ENCODE results near the gene MAP4.

The MAP4 gene

DNA sequence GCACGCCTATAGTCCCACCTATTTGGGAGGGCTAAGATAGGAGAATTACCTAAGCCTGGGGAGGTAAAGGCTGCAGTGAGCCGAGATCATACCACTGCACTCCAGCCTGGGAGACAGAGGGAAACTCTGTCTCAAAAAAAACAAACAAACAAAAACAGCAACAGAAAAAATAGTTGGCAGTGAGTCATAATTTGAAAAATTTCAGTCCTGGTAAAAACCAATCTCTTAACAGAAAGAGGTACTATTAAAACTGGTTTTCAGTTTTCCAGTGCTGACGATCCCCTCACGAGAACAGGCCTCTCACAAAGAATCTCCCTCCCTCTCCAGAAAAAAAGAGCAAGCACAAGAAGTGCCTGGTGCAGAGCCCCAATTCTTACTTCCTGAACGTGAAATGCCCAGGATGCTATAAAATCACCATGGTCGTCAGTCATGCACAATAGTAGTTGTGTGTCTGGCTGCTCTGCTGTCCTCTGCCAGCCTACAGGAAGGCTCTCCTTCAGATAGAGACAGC is 22.8 kb upstream of the MAP4 start:
- TF ChIP-seq SPI1 (IDR thresholded peaks at IDR 0.05; ENCODE audit: low read depth, low read length) (no peak), POLR2A (IDR thresholded peaks at IDR 0.05; ENCODE audit: low read depth, low read length) (no peak), TAF1 (IDR thresholded peaks at IDR 0.05; ENCODE audit: low read depth, low read length) (no peak), POLR2AphosphoS5 (IDR thresholded peaks at IDR 0.05; ENCODE audit: low read depth, low read length) (no peak), POU2F2 (IDR thresholded peaks at IDR 0.05; ENCODE audit: low read depth, low read length) (no peak), PAX5 (IDR thresholded peaks at IDR 0.05; ENCODE audit: insufficient read depth, low read length, severe bottlenecking) (no peak)
- DNase-seq (ENCODE audit: insufficient read length, low spot score) = no peak
- FAIRE-seq = no peak

DNA sequence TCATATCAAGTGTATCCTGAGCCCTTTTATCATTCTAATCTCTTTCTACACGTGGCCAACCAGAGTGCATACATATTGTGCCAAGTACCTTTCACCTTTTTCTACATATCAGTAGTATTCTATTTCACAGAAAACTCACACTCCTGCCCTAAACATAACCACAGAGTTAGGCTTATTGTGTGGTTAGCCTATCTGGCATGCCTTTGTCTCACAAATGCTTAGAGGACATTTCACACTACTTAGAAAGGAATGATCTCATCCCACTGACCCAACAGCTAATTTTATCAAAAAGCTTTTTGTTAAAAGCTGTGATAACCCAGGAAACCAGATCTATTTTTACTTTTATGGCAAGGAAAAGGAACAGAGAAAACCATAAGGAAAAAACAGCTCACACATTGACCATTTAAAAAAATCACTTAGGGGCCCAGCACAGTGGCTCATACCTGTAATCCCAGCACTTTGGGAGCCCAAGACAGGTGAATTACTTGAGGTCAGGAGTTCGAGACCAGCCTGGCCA is 17.8 kb upstream of the MAP4 start:
- FAIRE-seq (no peak), DNase-seq (ENCODE audit: insufficient read length, low spot score) (no peak)
- TF ChIP-seq PAX5 (IDR thresholded peaks at IDR 0.05; ENCODE audit: insufficient read depth, low read length, severe bottlenecking) (no peak), POU2F2 (IDR thresholded peaks at IDR 0.05; ENCODE audit: low read depth, low read length) (no peak), SPI1 (IDR thresholded peaks at IDR 0.05; ENCODE audit: low read depth, low read length) (no peak), TAF1 (IDR thresholded peaks at IDR 0.05; ENCODE audit: low read depth, low read length) (no peak), POLR2AphosphoS5 (IDR thresholded peaks at IDR 0.05; ENCODE audit: low read depth, low read length) (no peak), POLR2A (IDR thresholded peaks at IDR 0.05; ENCODE audit: low read depth, low read length) (no peak)

DNA sequence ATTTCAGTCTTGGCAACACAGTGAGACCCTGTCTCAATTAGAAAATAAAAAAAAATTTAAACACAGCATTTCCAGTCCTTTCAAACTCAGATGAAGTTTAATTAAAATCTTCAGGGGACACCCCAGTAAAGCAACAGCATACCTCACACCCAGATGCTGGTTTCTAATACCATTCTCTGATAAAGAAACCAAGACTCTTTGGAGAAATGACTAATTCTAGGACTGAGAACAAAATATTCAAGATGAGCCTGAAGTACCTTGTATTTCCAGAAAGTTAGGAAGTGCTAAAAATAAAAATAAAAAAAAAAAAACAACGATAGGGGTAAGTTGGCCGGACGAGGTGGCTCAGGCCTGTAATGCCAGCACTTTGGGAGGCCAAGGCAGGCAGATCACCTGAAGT is 14.0 kb upstream of the MAP4 start:
- TF ChIP-seq PAX5 (IDR thresholded peaks at IDR 0.05; ENCODE audit: insufficient read depth, low read length, severe bottlenecking) (no peak), POU2F2 (IDR thresholded peaks at IDR 0.05; ENCODE audit: low read depth, low read length) (no peak), SPI1 (IDR thresholded peaks at IDR 0.05; ENCODE audit: low read depth, low read length) (no peak), POLR2A (IDR thresholded peaks at IDR 0.05; ENCODE audit: low read depth, low read length) (no peak), POLR2AphosphoS5 (IDR thresholded peaks at IDR 0.05; ENCODE audit: low read depth, low read length) (no peak), TAF1 (IDR thresholded peaks at IDR 0.05; ENCODE audit: low read depth, low read length) (no peak)
- DNase-seq (ENCODE audit: insufficient read length, low spot score) = no peak
- no peak for FAIRE-seq

DNA sequence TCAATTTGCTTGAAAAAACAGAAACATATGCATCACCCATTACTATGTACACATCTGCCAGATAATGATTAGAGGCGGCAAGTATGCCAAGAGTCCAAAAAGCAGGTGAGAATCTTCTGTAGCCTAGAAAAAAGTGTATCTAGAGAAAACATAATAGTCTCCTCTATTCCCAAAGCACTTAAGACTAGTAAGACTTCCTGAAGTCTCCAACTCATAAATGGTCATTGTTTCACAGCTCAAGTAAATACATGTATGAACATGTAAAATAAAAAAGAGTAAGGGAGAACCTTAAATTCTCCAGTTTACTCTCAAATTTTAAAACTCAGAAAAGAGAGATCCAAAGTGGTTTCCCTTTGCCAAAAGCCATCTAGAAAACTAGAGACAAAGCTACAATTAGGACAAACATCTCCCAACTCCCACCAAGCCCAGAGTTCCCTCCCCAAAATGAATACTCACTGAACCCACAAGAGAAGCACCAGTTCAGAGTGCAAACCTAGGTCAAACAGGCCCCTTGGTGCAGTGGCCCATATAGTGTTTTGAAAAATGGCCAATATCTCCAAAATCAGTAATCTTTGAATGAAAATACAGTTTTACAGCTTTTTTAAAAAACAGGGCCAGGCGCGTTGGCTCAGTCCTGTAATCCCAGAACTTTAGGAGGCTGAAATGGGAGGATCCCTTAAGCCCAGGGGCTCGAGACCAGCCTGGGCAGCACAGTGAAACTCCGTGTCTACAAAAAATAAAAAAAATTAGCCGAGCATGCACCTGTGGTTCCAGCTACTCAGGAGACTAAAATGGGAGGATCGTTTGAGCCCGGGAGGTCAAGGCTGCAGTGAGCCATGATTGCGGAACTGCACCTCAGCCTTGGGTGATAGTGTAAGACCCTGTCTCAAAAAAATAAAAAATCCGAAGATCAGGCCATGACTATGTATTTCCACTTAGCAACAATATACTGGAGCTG is 11.0 kb upstream of the MAP4 start:
- DNase-seq (ENCODE audit: insufficient read length, low spot score) (no peak), FAIRE-seq (no peak)

DNA sequence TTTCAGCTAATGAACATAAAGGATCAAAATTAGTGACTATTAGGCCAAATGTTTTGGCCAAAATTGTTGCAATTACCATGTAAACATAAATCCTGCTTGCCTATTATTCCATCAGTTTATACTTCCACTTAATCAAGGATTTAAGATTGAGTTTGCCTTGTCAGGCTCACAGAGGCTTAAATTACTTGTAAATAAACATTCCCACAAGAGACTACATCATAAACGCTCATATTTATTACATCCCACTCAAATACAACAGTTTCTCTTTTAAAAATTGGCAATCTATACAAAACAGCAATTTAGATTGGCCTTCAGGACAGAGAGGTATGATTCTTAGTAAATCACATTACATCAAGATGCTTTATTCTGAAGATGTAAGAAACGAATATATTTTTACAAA is 9.9 kb upstream of the MAP4 start:
- FAIRE-seq (no peak), DNase-seq (ENCODE audit: insufficient read length, low spot score) (no peak)
- no peak for TF ChIP-seq TAF1 (IDR thresholded peaks at IDR 0.05; ENCODE audit: low read depth, low read length)

More for the DNA sequence above, 11.0 kb upstream of the MAP4 start:
- no peak for TF ChIP-seq TAF1 (IDR thresholded peaks at IDR 0.05; ENCODE audit: low read depth, low read length)
- no peak for TF ChIP-seq POU2F2 (IDR thresholded peaks at IDR 0.05; ENCODE audit: low read depth, low read length)
- no peak for TF ChIP-seq POLR2A (IDR thresholded peaks at IDR 0.05; ENCODE audit: low read depth, low read length)
- no peak for TF ChIP-seq POLR2AphosphoS5 (IDR thresholded peaks at IDR 0.05; ENCODE audit: low read depth, low read length)
- no peak for TF ChIP-seq PAX5 (IDR thresholded peaks at IDR 0.05; ENCODE audit: insufficient read depth, low read length, severe bottlenecking)
- TF ChIP-seq SPI1 (IDR thresholded peaks at IDR 0.05; ENCODE audit: low read depth, low read length) = no peak

- TF ChIP-seq TAF1 (IDR thresholded peaks at IDR 0.05; ENCODE audit: low read depth, low read length) (no peak), POU2F2 (IDR thresholded peaks at IDR 0.05; ENCODE audit: low read depth, low read length) (no peak), POLR2A (IDR thresholded peaks at IDR 0.05; ENCODE audit: low read depth, low read length) (no peak)
- FAIRE-seq (no peak), DNase-seq (ENCODE audit: insufficient read length, low spot score) (no peak)
Observed at GRCh38 chr3:48024401-48024800, 8.2 kb upstream of the MAP4 start.

DNA sequence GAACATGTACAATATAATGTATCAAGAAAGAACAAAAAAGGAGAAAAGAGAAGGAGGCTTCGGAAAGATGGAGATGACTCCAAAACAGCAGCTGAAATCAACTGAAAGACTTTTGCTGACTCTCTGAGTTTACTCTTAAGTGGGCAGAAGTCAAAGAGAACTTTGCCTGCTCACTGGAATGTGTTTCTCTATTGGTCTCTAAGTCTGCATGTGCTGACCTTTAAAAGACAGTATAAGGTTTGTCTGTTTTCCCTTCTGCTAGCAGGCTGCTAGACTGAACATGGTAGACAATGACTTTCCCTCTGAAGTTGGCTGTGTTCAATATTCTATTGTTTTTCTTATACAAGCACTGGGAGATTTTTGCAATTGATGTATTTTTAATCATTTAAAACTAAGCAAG is 7.2 kb upstream of the MAP4 start:
- no peak for DNase-seq (ENCODE audit: insufficient read length, low spot score)
- no peak for TF ChIP-seq POU2F2 (IDR thresholded peaks at IDR 0.05; ENCODE audit: low read depth, low read length)
- TF ChIP-seq TAF1 (IDR thresholded peaks at IDR 0.05; ENCODE audit: low read depth, low read length) = no peak
- no peak for FAIRE-seq

- TF ChIP-seq SPI1 (IDR thresholded peaks at IDR 0.05; ENCODE audit: low read depth, low read length) (no peak), POLR2A (IDR thresholded peaks at IDR 0.05; ENCODE audit: low read depth, low read length) (no peak), PAX5 (IDR thresholded peaks at IDR 0.05; ENCODE audit: insufficient read depth, low read length, severe bottlenecking) (no peak), TAF1 (IDR thresholded peaks at IDR 0.05; ENCODE audit: low read depth, low read length) (no peak), POLR2AphosphoS5 (IDR thresholded peaks at IDR 0.05; ENCODE audit: low read depth, low read length) (no peak), POU2F2 (IDR thresholded peaks at IDR 0.05; ENCODE audit: low read depth, low read length) (peak; percentile 47; the same call in 1 of the 2 replicates)
- FAIRE-seq (peak; percentile 60), DNase-seq (ENCODE audit: insufficient read length, low spot score) (no peak)
Observed at GRCh38 chr3:48022178-48022577, 6.0 kb upstream of the MAP4 start.

- TF ChIP-seq POLR2AphosphoS5 (IDR thresholded peaks at IDR 0.05; ENCODE audit: low read depth, low read length) = no peak
- TF ChIP-seq PAX5 (IDR thresholded peaks at IDR 0.05; ENCODE audit: insufficient read depth, low read length, severe bottlenecking) = no peak
- no peak for TF ChIP-seq POLR2A (IDR thresholded peaks at IDR 0.05; ENCODE audit: low read depth, low read length)
- TF ChIP-seq TAF1 (IDR thresholded peaks at IDR 0.05; ENCODE audit: low read depth, low read length) = no peak
- TF ChIP-seq POU2F2 (IDR thresholded peaks at IDR 0.05; ENCODE audit: low read depth, low read length) = no peak
- TF ChIP-seq SPI1 (IDR thresholded peaks at IDR 0.05; ENCODE audit: low read depth, low read length) = no peak
- FAIRE-seq (no peak), DNase-seq (ENCODE audit: insufficient read length, low spot score) (no peak)
Observed at GRCh38 chr3:48018841-48019240, 2.6 kb upstream of the MAP4 start.

Measured in GM12891 (cell line).